Measurements from ENCODE around the gene IPO11.
"Not testable (repeated sequence)": the region's sequence is repeated elsewhere in the genome, so short reads cannot be mapped to it uniquely, and the experiment has no call there.

The IPO11 gene

GRCh38 chr5:62606878-62607277 lies 194.3 kb downstream of the IPO11 start:
- no peak for DNase-seq

GRCh38 chr5:62607615-62608014 lies 195.1 kb downstream of the IPO11 start:
- DNase-seq = no peak

GRCh38 chr5:62608529-62609511 lies 196.3 kb downstream of the IPO11 start:
- no peak for DNase-seq

GRCh38 chr5:62614355-62614754 lies 201.8 kb downstream of the IPO11 start:
- DNase-seq = no peak

GRCh38 chr5:62616615-62617277 lies 204.2 kb downstream of the IPO11 start:
- no peak for DNase-seq

DNA sequence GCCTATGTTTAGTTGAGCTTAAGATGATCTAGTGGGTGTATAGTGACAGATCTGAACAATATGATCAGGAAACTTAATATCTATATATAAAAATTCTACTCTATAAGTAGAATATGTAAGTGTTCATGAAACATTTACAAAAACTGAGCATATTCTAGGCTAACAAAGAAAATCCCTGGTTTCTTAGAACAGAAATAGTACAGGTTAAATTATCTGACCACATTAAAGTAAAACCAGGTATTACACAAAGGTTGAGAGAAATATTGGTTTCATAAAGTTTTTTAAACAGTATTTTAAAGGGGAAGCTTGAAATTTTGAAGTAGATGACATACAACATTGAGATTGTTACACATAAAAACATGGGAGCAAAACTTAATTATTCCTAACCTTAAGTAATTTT lies 205.4 kb downstream of the IPO11 start:
- no peak for DNase-seq

DNA sequence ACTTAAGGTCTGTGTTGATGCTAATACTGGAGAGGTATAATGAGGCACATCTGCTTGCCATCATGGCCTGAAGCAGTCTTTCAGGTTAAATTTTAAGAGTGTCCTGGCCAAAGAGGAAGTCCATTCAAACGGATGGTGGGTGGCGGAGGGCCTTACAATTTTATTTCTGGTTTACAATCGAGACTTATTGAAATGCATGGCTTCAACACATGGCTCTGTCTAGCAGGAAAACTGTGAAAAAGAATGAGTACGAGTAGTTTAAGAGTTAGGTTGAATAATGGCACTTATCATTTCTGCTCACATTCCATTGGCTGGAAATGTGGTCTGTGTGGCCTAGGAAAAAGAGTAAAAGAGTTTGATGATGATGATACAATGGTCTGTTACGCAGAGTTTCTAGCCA lies 208.2 kb downstream of the IPO11 start:
- DNase-seq = no peak

GRCh38 chr5:62621280-62621679 lies 208.7 kb downstream of the IPO11 start:
- DNase-seq = no peak

DNA sequence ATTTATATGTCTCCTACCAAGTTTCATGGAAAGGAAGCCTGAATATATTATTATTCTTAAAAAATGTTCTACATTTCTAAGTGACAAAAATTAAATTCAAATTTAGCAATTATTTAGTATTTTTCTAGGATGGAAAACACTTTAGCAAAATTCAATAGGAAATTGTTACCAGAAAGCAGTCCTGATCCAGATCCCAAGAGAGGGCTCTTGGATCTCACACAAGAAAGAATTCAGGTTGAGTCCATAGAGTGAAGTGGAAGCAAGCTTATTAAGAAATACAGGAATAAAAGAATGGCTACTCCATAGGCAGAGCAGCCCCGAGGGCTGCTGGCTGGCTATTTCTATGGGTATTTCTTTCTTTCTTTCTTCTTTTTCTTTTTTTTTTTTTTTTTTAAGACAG lies 210.7 kb downstream of the IPO11 start:
- DNase-seq = no peak

DNA sequence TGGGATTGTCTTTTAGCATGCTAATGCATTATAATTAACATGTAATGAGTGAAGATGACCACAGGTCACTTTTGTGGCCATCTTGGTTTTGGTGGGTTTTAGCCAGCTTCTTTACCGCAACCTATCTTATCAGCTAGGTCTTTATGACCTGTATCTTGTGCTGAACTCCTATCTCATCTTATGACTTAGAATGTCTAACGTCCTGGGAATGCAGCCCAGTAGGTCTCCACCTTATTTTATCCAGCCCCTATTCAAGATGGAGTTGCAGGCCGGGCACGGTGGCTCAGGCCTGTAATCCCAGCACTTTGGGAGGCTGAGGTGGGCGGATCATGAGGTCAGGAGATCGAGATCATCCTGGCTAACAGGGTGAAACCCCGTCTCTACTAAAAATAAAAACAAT lies 211.9 kb downstream of the IPO11 start:
- not testable (repeated sequence) for DNase-seq

- DNase-seq = no peak
Measured at GRCh38 chr5:62626534-62626933, 214.0 kb downstream of the IPO11 start.

GRCh38 chr5:62627121-62627520 lies 214.6 kb downstream of the IPO11 start:
- DNase-seq = no peak

DNA sequence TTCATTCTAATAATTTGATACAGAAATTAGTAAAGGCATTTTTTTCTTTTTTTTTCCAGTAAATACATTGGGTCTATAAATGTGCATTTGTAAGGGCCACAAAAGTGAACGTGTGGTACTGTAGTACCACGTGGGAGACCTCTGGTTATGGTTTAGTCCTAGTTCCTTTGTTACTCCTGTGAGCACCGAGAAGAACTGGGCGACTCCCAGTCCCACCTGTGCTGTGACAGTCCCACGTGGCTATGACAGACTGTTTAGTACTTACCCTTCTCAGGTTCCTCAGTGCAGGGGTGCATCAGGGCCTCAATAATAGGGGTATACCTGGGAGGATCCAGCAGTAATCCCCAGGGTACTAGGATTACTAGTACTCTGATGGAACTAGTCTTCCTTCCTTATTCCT lies 215.3 kb downstream of the IPO11 start:
- no peak for DNase-seq

- DNase-seq = no peak
Measured at GRCh38 chr5:62631909-62632580, 219.5 kb downstream of the IPO11 start.

DNA sequence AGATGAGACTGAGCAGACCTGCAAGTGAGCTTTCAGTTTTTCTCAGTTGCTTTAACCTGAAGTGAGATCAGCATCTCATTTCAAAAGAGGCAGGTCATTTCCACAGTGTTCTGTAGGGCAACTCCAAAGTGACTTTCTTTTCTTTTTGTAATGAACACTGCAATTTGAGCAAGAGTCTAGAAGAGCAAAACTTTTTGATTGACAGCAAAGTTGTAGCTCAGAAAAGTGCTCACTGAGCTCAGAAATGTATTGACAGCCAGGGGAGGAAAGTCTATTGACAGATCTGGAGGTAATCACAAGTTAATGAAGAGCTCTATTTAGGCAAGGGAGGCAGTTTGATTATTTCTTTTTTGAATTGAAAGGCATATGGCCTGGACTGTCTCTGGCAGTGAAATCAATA lies 220.7 kb downstream of the IPO11 start:
- DNase-seq = no peak

GRCh38 chr5:62640446-62640845 lies 227.9 kb downstream of the IPO11 start:
- DNase-seq = no peak

DNA sequence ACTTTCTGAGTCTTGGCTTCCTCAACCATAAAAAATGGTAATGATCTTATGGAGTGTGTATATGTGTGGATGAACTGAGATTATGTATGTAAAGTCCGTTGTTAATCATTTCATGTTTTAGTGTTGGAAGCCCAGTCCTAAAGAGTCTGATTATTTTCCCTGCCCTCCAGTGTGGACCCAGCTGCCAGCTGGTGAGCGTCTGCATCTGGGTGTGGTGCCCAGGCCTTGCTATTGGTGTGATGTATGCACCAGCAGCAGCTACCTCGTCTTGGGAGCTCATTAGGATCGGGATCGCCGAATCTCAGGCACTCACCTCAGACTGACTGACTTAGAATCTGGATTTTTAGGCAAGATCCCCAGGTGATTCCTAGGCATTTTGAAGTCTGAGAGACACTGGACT lies 229.9 kb downstream of the IPO11 start:
- no peak for DNase-seq

DNA sequence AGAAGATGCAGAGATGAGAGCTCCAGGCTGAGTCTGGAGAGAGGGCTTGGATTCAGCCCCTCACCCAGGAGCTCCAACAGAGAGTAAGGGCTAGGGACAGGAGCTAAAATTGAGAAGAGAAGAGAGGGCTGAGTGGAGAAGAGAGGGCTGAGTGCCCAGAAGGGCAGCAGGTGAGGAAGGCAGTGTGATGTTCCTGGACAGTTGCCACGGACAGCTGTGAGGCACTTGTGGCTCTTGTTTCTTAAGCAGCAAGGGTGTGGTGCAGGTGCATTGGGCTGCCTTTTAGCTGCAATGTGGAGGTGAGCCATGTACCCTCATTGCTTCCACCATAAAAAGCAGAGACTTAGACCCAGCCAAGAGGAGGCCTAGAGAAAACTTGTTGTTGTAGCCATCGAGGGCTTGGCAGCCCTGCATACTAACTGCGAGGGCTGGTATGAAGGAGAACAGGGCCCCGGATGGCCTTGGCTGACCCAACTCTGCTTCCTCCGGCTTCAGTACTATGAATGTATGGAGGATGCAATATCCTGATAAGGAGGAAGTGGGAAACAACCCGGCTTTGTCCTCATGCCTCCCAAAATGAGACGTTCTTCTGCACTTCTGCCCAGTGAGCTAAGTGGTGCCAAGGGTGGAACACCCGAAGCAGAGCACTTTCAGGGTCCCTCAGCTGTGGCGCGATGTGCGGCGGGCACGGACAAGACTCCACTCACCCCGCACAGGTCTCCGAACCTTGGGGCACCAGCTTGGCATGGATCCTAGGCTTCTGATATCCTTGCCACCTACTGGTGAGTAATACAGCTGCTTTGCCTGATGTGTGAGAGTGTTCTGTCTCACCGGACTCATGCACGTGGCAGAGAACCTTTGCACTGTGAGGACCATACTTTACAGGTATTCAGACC lies 231.2 kb downstream of the IPO11 start:
- DNase-seq = no peak

- DNase-seq = no peak
Measured at GRCh38 chr5:62645223-62645622, 232.7 kb downstream of the IPO11 start.

DNA sequence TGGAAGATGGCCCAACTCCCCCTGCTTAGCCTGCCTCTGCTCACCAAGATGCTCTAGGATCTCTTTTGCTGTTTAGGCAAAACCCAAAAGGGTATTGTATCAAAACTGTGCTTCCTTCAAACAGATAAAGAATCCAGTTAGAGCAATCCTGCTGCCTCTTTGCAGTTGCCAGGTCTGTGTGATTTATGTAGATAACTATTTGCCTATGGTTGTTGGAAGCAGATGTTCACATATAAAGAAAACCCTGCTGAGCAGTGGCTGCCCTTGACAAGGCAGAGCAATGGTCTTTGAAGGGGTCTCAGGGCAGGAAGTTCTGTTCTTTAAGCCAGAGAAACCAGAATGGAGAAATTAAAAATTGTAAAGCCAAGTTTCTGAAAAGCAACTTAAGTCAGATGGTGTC lies 234.7 kb downstream of the IPO11 start:
- no peak for DNase-seq

- no peak for DNase-seq
Measured at GRCh38 chr5:62649025-62649424, 236.5 kb downstream of the IPO11 start.

GRCh38 chr5:62649476-62650113 lies 237.0 kb downstream of the IPO11 start:
- no peak for DNase-seq
